OCI-LY1 (cell line): ENCODE data around the gene PNPLA6.
A peak's percentile ranks its signal among the peaks of the same experiment; 100 is the strongest.

ENCODE experiments used
- H2AFZ ChIP-seq: fragments of 200-600 bp; sonication (generic), shearing (Covaris generic); 2 replicates; pipeline ENCODE4 v1.6.0; 2014; ENCODE audit warnings: antibody characterized with exemption, mild to moderate bottlenecking, low read length
- H3F3A ChIP-seq: fragments of 200-600 bp; sonication (generic), shearing (Covaris generic); 2 replicates; pipeline ENCODE4 v1.6.0; 2014; ENCODE audit warnings: mild to moderate bottlenecking, antibody characterized with exemption, low read length, moderate library complexity; ENCODE audit not compliant: insufficient read depth
- H3K27ac ChIP-seq: fragments of 200-600 bp; sonication (generic); 2 replicates; pipeline ENCODE4 v1.5.1; 2014; ENCODE audit warnings: low read length, mixed run types, mild to moderate bottlenecking, low read depth; ENCODE audit not compliant: poor library complexity, severe bottlenecking
- H3K27me3 ChIP-seq: fragments of 200-600 bp; sonication (generic); 2 replicates; pipeline ENCODE4 v1.6.0; 2014; ENCODE audit warnings: antibody characterized with exemption, mild to moderate bottlenecking, low read length, moderate library complexity; ENCODE audit not compliant: insufficient read depth
- H3K36me3 ChIP-seq: fragments of 200-600 bp; sonication (generic); 2 replicates; pipeline ENCODE4 v1.6.1; 2014; ENCODE audit warnings: mild to moderate bottlenecking, antibody characterized with exemption, low read length, moderate library complexity, mixed read lengths; ENCODE audit not compliant: insufficient read depth
- H3K4me1 ChIP-seq: fragments of 200-600 bp; sonication (generic); 2 replicates; pipeline ENCODE4 v1.5.1; 2014; ENCODE audit warnings: mild to moderate bottlenecking, low read length, moderate library complexity; ENCODE audit not compliant: insufficient read depth, severe bottlenecking
- H3K4me2 ChIP-seq: fragments of 200-600 bp; sonication (generic), shearing (Covaris generic); 2 replicates; pipeline ENCODE4 v1.6.1; 2014; ENCODE audit warnings: low read length
- H3K4me3 ChIP-seq: fragments of 200-600 bp; sonication (generic); 2 replicates; pipeline ENCODE4 v1.5.1; 2014; ENCODE audit warnings: low read length, low read depth, mild to moderate bottlenecking, mixed read lengths; ENCODE audit not compliant: poor library complexity, severe bottlenecking
- H3K79me2 ChIP-seq: fragments of 200-600 bp; shearing (Covaris generic); 2 replicates; pipeline ENCODE4 v1.6.1; 2016; ENCODE audit warnings: mixed run types, low read length, mixed read lengths; ENCODE audit not compliant: insufficient read depth
- H3K9ac ChIP-seq: fragments of 200-600 bp; sonication (generic), shearing (Covaris generic); 2 replicates; pipeline ENCODE4 v1.6.1; 2014; ENCODE audit warnings: mild to moderate bottlenecking, low read length, mixed read lengths
- H3K9me2 ChIP-seq: fragments of 200-600 bp; sonication (generic), shearing (Covaris generic); 2 replicates; pipeline ENCODE4 v1.6.1; 2014; ENCODE audit warnings: low read depth, mild to moderate bottlenecking, low read length, mixed read lengths
- H3K9me3 ChIP-seq: fragments of 200-600 bp; shearing (Covaris generic); 2 replicates; pipeline ENCODE4 v1.6.1; 2014; ENCODE audit warnings: low read length, mixed read lengths
- H4K20me1 ChIP-seq: fragments of 200-600 bp; sonication (generic), shearing (Covaris generic); 2 replicates; pipeline ENCODE4 v1.6.0; 2016; ENCODE audit warnings: mild to moderate bottlenecking, low read length; ENCODE audit not compliant: insufficient read depth
- EZH2 ChIP-seq: fragments of 200-600 bp; sonication (generic), shearing (Covaris generic); IDR thresholded peaks from 2 replicates; pipeline ENCODE4 v1.8.0; 2017; ENCODE audit warnings: borderline replicate concordance, mixed run types, mild to moderate bottlenecking, antibody characterized with exemption, low read length, moderate library complexity, mixed read lengths
- TF ChIP-seq, protein P1 (sequence below): fragments of 200-600 bp; sonication (generic), shearing (Covaris generic); IDR thresholded peaks from 2 replicates; pipeline ENCODE4 v1.5.1; 2017; ENCODE audit warnings: mild to moderate bottlenecking, antibody characterized with exemption, low read length, moderate library complexity, mixed read lengths

Gene PNPLA6

DNA sequence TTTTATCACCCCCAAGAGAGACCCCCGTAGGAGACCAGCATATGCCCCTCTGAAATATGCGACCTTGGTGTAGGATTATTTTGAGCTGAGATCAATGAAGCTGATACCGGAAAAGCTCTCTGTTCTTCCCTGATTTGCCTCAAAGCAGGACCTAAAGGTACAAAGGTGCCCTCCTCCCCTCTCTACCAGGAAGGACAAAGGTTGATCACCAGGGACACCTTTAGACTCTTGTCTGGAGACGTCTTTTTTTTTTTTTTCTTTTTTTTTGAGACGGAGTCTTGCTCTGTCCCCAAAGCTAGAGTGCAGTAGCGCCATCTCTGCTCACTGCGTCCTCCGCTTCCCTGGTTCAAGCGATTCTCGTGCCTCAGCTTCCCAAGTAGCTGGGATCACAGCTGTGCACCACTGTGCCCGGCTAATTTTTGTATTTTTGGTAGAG lies 45.9 kb upstream of the PNPLA6 start:
- H4K20me1 ChIP-seq: no peaks in the 10 kb centered on the region
- peaks cover 11% of the 10 kb centered on the region for H3K4me1 ChIP-seq
- H3K9me2 ChIP-seq: no peaks in the 10 kb centered on the region
- H3K36me3 ChIP-seq: no peaks in the 10 kb centered on the region
- H3K4me3 ChIP-seq: peak overlapping the region; percentile 54
- no peak overlapping the region for H2AFZ ChIP-seq
- no peaks in the 10 kb centered on the region for H3K9me3 ChIP-seq
- H3F3A ChIP-seq: no peaks in the 10 kb centered on the region
- H3K79me2 ChIP-seq: no peaks in the 10 kb centered on the region
- no peak for TF ChIP-seq EZH2
- TF ChIP-seq, protein P1, sequence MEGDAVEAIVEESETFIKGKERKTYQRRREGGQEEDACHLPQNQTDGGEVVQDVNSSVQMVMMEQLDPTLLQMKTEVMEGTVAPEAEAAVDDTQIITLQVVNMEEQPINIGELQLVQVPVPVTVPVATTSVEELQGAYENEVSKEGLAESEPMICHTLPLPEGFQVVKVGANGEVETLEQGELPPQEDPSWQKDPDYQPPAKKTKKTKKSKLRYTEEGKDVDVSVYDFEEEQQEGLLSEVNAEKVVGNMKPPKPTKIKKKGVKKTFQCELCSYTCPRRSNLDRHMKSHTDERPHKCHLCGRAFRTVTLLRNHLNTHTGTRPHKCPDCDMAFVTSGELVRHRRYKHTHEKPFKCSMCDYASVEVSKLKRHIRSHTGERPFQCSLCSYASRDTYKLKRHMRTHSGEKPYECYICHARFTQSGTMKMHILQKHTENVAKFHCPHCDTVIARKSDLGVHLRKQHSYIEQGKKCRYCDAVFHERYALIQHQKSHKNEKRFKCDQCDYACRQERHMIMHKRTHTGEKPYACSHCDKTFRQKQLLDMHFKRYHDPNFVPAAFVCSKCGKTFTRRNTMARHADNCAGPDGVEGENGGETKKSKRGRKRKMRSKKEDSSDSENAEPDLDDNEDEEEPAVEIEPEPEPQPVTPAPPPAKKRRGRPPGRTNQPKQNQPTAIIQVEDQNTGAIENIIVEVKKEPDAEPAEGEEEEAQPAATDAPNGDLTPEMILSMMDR: peak; percentile 12; the same call in 1 of the 2 replicates
- H3K27ac ChIP-seq: no peak overlapping the region
- peak overlapping the region; percentile 68 for H3K4me2 ChIP-seq
- no peak overlapping the region for H3K9ac ChIP-seq
- H3K27me3 ChIP-seq: no peaks in the 10 kb centered on the region; the same call in 1 of the 2 replicates

DNA sequence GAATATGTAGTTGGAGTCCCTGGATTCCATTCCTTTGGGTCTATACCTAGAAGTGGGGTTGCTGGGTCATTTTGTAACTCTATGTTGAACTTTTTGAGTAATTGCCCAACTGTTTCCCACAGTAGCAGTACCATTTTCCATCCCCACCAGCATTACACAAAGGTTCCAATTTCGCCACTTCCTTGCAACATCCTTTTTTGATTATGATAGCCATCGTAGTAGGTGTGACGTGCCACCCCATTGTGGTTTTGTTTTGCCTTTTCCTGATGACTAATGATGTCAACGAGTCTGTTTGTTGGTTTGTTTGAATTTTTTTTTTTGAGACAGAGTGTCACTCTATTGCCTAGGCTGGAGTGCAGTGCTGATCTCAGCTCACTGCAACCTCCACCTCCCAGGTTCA lies 43.4 kb upstream of the PNPLA6 start:
- H3K9me2 ChIP-seq: no peaks in the 10 kb centered on the region
- H4K20me1 ChIP-seq: no peaks in the 10 kb centered on the region
- H3F3A ChIP-seq: no peaks in the 10 kb centered on the region
- H3K4me3 ChIP-seq: no peak overlapping the region
- no peaks in the 10 kb centered on the region for H3K36me3 ChIP-seq
- no peak overlapping the region for H3K4me2 ChIP-seq
- H3K4me1 ChIP-seq: peaks cover 11% of the 10 kb centered on the region
- no peaks in the 10 kb centered on the region for H3K9me3 ChIP-seq
- no peak overlapping the region for H3K9ac ChIP-seq
- TF ChIP-seq, protein P1: no peak
- no peak for TF ChIP-seq EZH2
- no peak overlapping the region for H2AFZ ChIP-seq
- no peaks in the 10 kb centered on the region; the same call in 1 of the 2 replicates for H3K27me3 ChIP-seq
- H3K79me2 ChIP-seq: no peaks in the 10 kb centered on the region
- no peak overlapping the region for H3K27ac ChIP-seq

DNA sequence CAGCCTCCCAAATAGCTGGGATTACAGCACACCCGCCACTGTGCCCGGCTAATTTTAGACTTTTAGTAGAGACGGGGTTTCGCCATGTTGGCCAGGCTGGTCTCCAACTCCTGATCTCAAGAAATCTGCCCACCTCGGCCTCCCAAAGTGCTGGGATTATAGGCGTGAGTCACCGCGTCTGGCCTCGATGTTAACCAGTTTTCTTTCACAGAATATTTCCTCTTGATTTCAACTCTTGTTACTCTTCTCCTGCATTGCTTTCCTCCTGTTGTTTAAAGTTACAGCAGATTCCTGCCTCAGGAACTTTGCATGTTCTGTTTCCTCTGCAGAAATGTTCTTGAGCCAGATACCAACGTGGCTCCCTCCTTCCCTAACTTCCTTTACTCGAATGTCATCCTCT lies 43.0 kb upstream of the PNPLA6 start:
- H3K9me3 ChIP-seq: no peaks in the 10 kb centered on the region
- no peak overlapping the region for H3K4me3 ChIP-seq
- TF ChIP-seq, protein P1: no peak
- no peak for TF ChIP-seq EZH2
- no peaks in the 10 kb centered on the region; the same call in 1 of the 2 replicates for H3K27me3 ChIP-seq
- H3K9ac ChIP-seq: no peak overlapping the region
- H3K27ac ChIP-seq: no peak overlapping the region
- peaks cover 11% of the 10 kb centered on the region for H3K4me1 ChIP-seq
- no peaks in the 10 kb centered on the region for H3K9me2 ChIP-seq
- no peaks in the 10 kb centered on the region for H3K36me3 ChIP-seq
- H3K79me2 ChIP-seq: no peaks in the 10 kb centered on the region
- H4K20me1 ChIP-seq: no peaks in the 10 kb centered on the region
- H2AFZ ChIP-seq: no peak overlapping the region
- H3F3A ChIP-seq: no peaks in the 10 kb centered on the region
- H3K4me2 ChIP-seq: no peak overlapping the region
